Activated CD4-positive, alpha-beta memory T cell treated with anti-CD3 and anti-CD28 coated beads, Interleukin-2, amount 10 ng/mL, durations not matched to agents 7 days and 5 days (primary cell): ENCODE measurements around the gene ZNF143. TPM values are rescaled to one million over a fixed set of nuclear protein-coding genes. Genes with fewer than 3 reads are reported as not detected.

Source experiments
- CTCF ChIA-PET: fragments of 350-600 bp; sonication (Branson Sonifier 250); formaldehyde crosslinking; loops from one replicate; lab custom pipeline; 2021; ENCODE audit warnings: antibody characterized with exemption, inconsistent platforms; lab: Charles Lee
- POLR2A ChIA-PET: fragments of 350-600 bp; sonication (Branson Sonifier 250); formaldehyde crosslinking; loops from one replicate; lab custom pipeline; 2021; ENCODE audit warnings: antibody characterized with exemption; lab: Charles Lee
- DNase-seq: peaks from one replicate; pipeline ENCODE4 v3.0.0-alpha.2; 2020
- H3K27ac Mint-ChIP-seq: one replicate; pipeline ENCODE4 v1.8.0; 2021; ENCODE audit warnings: mild to moderate bottlenecking, mixed read lengths
- H3K27me3 Mint-ChIP-seq: one replicate; pipeline ENCODE4 v1.8.0; 2021; ENCODE audit warnings: mixed read lengths
- H3K36me3 Mint-ChIP-seq: one replicate; pipeline ENCODE4 v1.8.0; 2021; ENCODE audit warnings: low read depth, mixed read lengths
- H3K4me1 Mint-ChIP-seq: one replicate; pipeline ENCODE4 v1.8.0; 2021; ENCODE audit warnings: mixed read lengths
- H3K4me3 Mint-ChIP-seq: one replicate; pipeline ENCODE4 v1.8.0; 2021; ENCODE audit warnings: mild to moderate bottlenecking, mixed read lengths
- H3K9me3 Mint-ChIP-seq: one replicate; pipeline ENCODE4 v1.8.0; 2021; ENCODE audit warnings: mixed read lengths
- total RNA-seq, 2 experiments: library from RNA; stranded (reverse); gene quantifications; one replicate each; pipeline ENCODE4 v1.2.3, GENCODE V29; 2021

The ZNF143 gene
- total RNA-seq, 2 experiments from 2014 or later = 43.5 to 45.5 TPM

- ChIA-PET CTCF (interaction anchor here (0.7 to 3.5 kb wide), 5 partner anchors 8 to 182 kb away, joined by 3 to 18 read pairs (median 3); partner anchors contain the start of gene WEE1), POLR2A (interaction anchor here (0.6 to 2.2 kb wide), 6 partner anchors 8 to 883 kb away, joined by 3 to 19 read pairs (median 5); partner anchors contain the start of gene WEE1)
- Mint-ChIP-seq H3K4me3 (peak overlapping the region; percentile 52), H3K36me3 (peaks cover 14% of the 10 kb centered on the region), H3K4me1 (peaks cover 42% of the 10 kb centered on the region), H3K27me3 (peaks cover 2% of the 10 kb centered on the region), H3K27ac (peak overlapping the region; percentile 83), H3K9me3 (peaks cover 8% of the 10 kb centered on the region)
- peak; percentile 73 for DNase-seq
These were observed 105.2 kb downstream of the ZNF143 start for GRCh38 chr11:9565822-9566560.

- no peak for DNase-seq
- Mint-ChIP-seq H3K9me3 (peaks cover 3% of the 10 kb centered on the region), H3K4me1 (peaks cover 43% of the 10 kb centered on the region), H3K27me3 (peaks cover 2% of the 10 kb centered on the region), H3K4me3 (no peak overlapping the region), H3K36me3 (peaks cover 7% of the 10 kb centered on the region), H3K27ac (peak overlapping the region; percentile 83)
- CTCF ChIA-PET = interaction anchor here (0.8 to 3.5 kb wide), 5 partner anchors 10 to 182 kb away, joined by 3 to 18 read pairs (median 4); no protein-coding TSS in a partner anchor
- POLR2A ChIA-PET = interaction anchor here (1.9 to 2.2 kb wide), 3 partner anchors 10 to 107 kb away, joined by 4 to 19 read pairs (median 6); no protein-coding TSS in a partner anchor
These were observed 105.8 kb downstream of the ZNF143 start for GRCh38 chr11:9566561-9567063.

GRCh38 chr11:9567401-9567800 is 106.6 kb downstream of the ZNF143 start:
- peaks cover 2% of the 10 kb centered on the region for H3K27me3 Mint-ChIP-seq
- H3K9me3 Mint-ChIP-seq = no peaks in the 10 kb centered on the region
- CTCF ChIA-PET = interaction anchor here (0.8 to 3.5 kb wide), 5 partner anchors 9 to 46 kb away, joined by 4 to 18 read pairs (median 4); no protein-coding TSS in a partner anchor
- H3K27ac Mint-ChIP-seq = no peak overlapping the region
- peaks cover 49% of the 10 kb centered on the region for H3K4me1 Mint-ChIP-seq
- POLR2A ChIA-PET = no interaction called here
- no peak for DNase-seq
- no peak overlapping the region for H3K4me3 Mint-ChIP-seq
- peaks cover 3% of the 10 kb centered on the region for H3K36me3 Mint-ChIP-seq

GRCh38 chr11:9568161-9568853 is 107.5 kb downstream of the ZNF143 start:
- Mint-ChIP-seq H3K27ac (no peak overlapping the region), H3K27me3 (peaks cover 2% of the 10 kb centered on the region), H3K4me3 (no peak overlapping the region), H3K4me1 (peaks cover 48% of the 10 kb centered on the region), H3K36me3 (peaks cover 3% of the 10 kb centered on the region), H3K9me3 (no peaks in the 10 kb centered on the region)
- POLR2A ChIA-PET = interaction anchor here (0.9 to 1.1 kb wide), 2 partner anchors 45 to 108 kb away, joined by 3 to 4 read pairs; partner anchors contain the start of gene ZNF143
- no peak for DNase-seq
- CTCF ChIA-PET = interaction anchor here (1.4 to 1.5 kb wide), 2 partner anchors 9 to 33 kb away, joined by 4 read pairs; no protein-coding TSS in a partner anchor

GRCh38 chr11:9568854-9569587 is 108.2 kb downstream of the ZNF143 start:
- Mint-ChIP-seq H3K27me3 (peaks cover 2% of the 10 kb centered on the region), H3K36me3 (peaks cover 3% of the 10 kb centered on the region), H3K4me1 (peaks cover 48% of the 10 kb centered on the region), H3K4me3 (no peak overlapping the region), H3K27ac (no peak overlapping the region), H3K9me3 (no peaks in the 10 kb centered on the region)
- DNase-seq = no peak
- CTCF ChIA-PET = interaction anchor here (1.4 to 1.5 kb wide), 2 partner anchors 8 to 34 kb away, joined by 4 read pairs; no protein-coding TSS in a partner anchor
- POLR2A ChIA-PET = interaction anchor here (0.9 to 1.1 kb wide), 3 partner anchors 44 to 174 kb away, joined by 3 to 4 read pairs (median 3); partner anchors contain the start of gene ZNF143

GRCh38 chr11:9569588-9570164 is 108.9 kb downstream of the ZNF143 start:
- ChIA-PET POLR2A (interaction anchor here (1.1 kb wide), 2 partner anchors 109 to 175 kb away, joined by 3 read pairs; partner anchors contain the start of gene ZNF143), CTCF (no interaction called here)
- no peaks in the 10 kb centered on the region for H3K9me3 Mint-ChIP-seq
- peaks cover 2% of the 10 kb centered on the region for H3K27me3 Mint-ChIP-seq
- H3K27ac Mint-ChIP-seq = no peak overlapping the region
- no peak overlapping the region for H3K4me3 Mint-ChIP-seq
- DNase-seq = no peak
- H3K36me3 Mint-ChIP-seq = peaks cover 4% of the 10 kb centered on the region
- peaks cover 47% of the 10 kb centered on the region for H3K4me1 Mint-ChIP-seq

GRCh38 chr11:9570313-9571025 is 109.7 kb downstream of the ZNF143 start:
- H3K27me3 Mint-ChIP-seq = peaks cover 2% of the 10 kb centered on the region
- CTCF ChIA-PET = no interaction called here
- H3K4me1 Mint-ChIP-seq = peaks cover 41% of the 10 kb centered on the region
- POLR2A ChIA-PET = no interaction called here
- no peak for DNase-seq
- no peak overlapping the region for H3K27ac Mint-ChIP-seq
- peaks cover 12% of the 10 kb centered on the region for H3K36me3 Mint-ChIP-seq
- no peak overlapping the region for H3K4me3 Mint-ChIP-seq
- H3K9me3 Mint-ChIP-seq = no peaks in the 10 kb centered on the region

GRCh38 chr11:9571071-9571762 is 110.4 kb downstream of the ZNF143 start:
- Mint-ChIP-seq H3K4me1 (peaks cover 38% of the 10 kb centered on the region), H3K36me3 (peaks cover 17% of the 10 kb centered on the region), H3K4me3 (peak overlapping the region; percentile 80), H3K27ac (no peak overlapping the region), H3K27me3 (peaks cover 2% of the 10 kb centered on the region), H3K9me3 (no peaks in the 10 kb centered on the region)
- ChIA-PET CTCF (interaction anchor here (0.6 to 1.5 kb wide), 3 partner anchors 36 to 270 kb away, joined by 3 to 7 read pairs (median 3); no protein-coding TSS in a partner anchor), POLR2A (interaction anchor here (0.9 to 1.0 kb wide), 2 partner anchors 42 to 111 kb away, joined by 3 to 4 read pairs; partner anchors contain the start of gene ZNF143)
- DNase-seq = no peak

- Mint-ChIP-seq H3K36me3 (peaks cover 22% of the 10 kb centered on the region), H3K4me3 (peak overlapping the region; percentile 80), H3K4me1 (peaks cover 37% of the 10 kb centered on the region), H3K9me3 (no peaks in the 10 kb centered on the region), H3K27me3 (peaks cover 2% of the 10 kb centered on the region), H3K27ac (no peak overlapping the region)
- POLR2A ChIA-PET = interaction anchor here (0.9 to 2.6 kb wide), 3 partner anchors 41 to 111 kb away, joined by 3 to 32 read pairs (median 4); partner anchors contain the start of gene ZNF143
- no peak for DNase-seq
- CTCF ChIA-PET = interaction anchor here (0.7 to 1.5 kb wide), 2 partner anchors 37 to 41 kb away, joined by 3 to 7 read pairs; no protein-coding TSS in a partner anchor
These were observed 110.9 kb downstream of the ZNF143 start for GRCh38 chr11:9571763-9572115.

GRCh38 chr11:9573052-9573774 is 112.4 kb downstream of the ZNF143 start, which contains the start of gene WEE1:
Gene WEE1 (plus strand): TSS chr11:9573670. CDS start chr11:9573934, 264 bp downstream.
- H3K27ac Mint-ChIP-seq = peak within 1 kb of the TSS; percentile 83

More at GRCh38 chr11:9573052-9573774, 112.4 kb downstream of the ZNF143 start, which contains the start of gene WEE1:
- ChIA-PET CTCF (interaction anchor here (0.9 to 2.3 kb wide), 8 partner anchors 7 to 186 kb away, joined by 3 to 15 read pairs (median 7); no protein-coding TSS in a partner anchor), POLR2A (interaction anchor here (0.7 to 6.0 kb wide), 27 partner anchors 8 to 1235 kb away, joined by 3 to 85 read pairs (median 7); partner anchors contain the start of genes AMPD3, EIF4G2, IPO7 and RNF141)
- H3K4me3 Mint-ChIP-seq = peak within 1 kb of the TSS; percentile 98
- peak; percentile 98 for DNase-seq
- peaks cover 2% of the 10 kb centered on the region for H3K27me3 Mint-ChIP-seq
- peaks cover 36% of the 10 kb centered on the region for H3K36me3 Mint-ChIP-seq
- peaks cover 37% of the 10 kb centered on the region for H3K4me1 Mint-ChIP-seq
- H3K9me3 Mint-ChIP-seq = no peaks in the 10 kb centered on the region
